ENCODE data around the gene ATP6V1G3.
A peak's percentile ranks its signal among the peaks of the same experiment; 100 is the strongest.

ATP6V1G3 gene

DNA sequence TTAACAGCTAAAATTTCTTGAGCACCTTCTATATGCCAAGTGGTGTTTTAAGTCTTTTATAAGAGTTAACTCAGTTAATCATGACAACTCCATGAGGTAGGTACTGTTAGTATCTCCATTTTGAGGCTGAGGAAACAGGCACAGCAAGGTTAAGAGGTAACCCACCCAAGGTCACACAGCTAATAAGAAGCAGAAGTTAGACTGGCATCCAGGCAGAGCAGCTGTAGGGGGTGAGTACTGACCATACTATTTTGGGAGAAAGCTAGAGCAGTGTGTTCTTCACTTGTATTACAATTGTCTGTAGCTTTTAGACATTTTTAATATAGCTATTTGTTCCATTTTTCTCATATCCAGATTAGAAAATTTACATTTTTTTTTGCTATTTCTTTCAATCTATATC lies 4.8 kb downstream of the ATP6V1G3 start:
- no peak for TF ChIP-seq EZH2phosphoT487 (IDR thresholded peaks at IDR 0.05; ENCODE audit: borderline replicate concordance)
- TF ChIP-seq, protein P1, sequence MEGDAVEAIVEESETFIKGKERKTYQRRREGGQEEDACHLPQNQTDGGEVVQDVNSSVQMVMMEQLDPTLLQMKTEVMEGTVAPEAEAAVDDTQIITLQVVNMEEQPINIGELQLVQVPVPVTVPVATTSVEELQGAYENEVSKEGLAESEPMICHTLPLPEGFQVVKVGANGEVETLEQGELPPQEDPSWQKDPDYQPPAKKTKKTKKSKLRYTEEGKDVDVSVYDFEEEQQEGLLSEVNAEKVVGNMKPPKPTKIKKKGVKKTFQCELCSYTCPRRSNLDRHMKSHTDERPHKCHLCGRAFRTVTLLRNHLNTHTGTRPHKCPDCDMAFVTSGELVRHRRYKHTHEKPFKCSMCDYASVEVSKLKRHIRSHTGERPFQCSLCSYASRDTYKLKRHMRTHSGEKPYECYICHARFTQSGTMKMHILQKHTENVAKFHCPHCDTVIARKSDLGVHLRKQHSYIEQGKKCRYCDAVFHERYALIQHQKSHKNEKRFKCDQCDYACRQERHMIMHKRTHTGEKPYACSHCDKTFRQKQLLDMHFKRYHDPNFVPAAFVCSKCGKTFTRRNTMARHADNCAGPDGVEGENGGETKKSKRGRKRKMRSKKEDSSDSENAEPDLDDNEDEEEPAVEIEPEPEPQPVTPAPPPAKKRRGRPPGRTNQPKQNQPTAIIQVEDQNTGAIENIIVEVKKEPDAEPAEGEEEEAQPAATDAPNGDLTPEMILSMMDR (conservative IDR thresholded peaks at IDR 0.05; ENCODE audit: low read length): no peak
- no peaks in the 10 kb centered on the region for H3K9me2 ChIP-seq (replicated peaks; ENCODE audit: low read depth, low read length)
- no peaks in the 10 kb centered on the region for H3K79me2 ChIP-seq (ENCODE audit: insufficient read depth, low read length)
- H2AFZ ChIP-seq (ENCODE audit: low read length): peak overlapping the region; percentile 9; the same call in 1 of the 2 replicates
- no peaks in the 10 kb centered on the region for H3K9me3 ChIP-seq (ENCODE audit: insufficient read depth, low read depth, low read length)
- H4K20me1 ChIP-seq (ENCODE audit: insufficient read depth, low read length, poor library complexity, severe bottlenecking): no peaks in the 10 kb centered on the region
- peaks cover 54% of the 10 kb centered on the region for H3K4me1 ChIP-seq (ENCODE audit: insufficient read depth, low read length, poor library complexity, severe bottlenecking)
- H3K9ac ChIP-seq (ENCODE audit: low read depth, low read length, poor library complexity, severe bottlenecking): no peak overlapping the region
- no peak overlapping the region for H3K4me3 ChIP-seq (ENCODE audit: low read length, poor library complexity, severe bottlenecking)
- no peaks in the 10 kb centered on the region for H3K27me3 ChIP-seq (ENCODE audit: insufficient read depth, low read length, poor library complexity, severe bottlenecking)
- no peaks in the 10 kb centered on the region for H3F3A ChIP-seq (ENCODE audit: low read depth)
- H3K4me2 ChIP-seq (ENCODE audit: low read depth, low read length, poor library complexity, severe bottlenecking): peak overlapping the region; percentile 75
- H3K36me3 ChIP-seq (ENCODE audit: insufficient read depth, low read length): no peaks in the 10 kb centered on the region

DNA sequence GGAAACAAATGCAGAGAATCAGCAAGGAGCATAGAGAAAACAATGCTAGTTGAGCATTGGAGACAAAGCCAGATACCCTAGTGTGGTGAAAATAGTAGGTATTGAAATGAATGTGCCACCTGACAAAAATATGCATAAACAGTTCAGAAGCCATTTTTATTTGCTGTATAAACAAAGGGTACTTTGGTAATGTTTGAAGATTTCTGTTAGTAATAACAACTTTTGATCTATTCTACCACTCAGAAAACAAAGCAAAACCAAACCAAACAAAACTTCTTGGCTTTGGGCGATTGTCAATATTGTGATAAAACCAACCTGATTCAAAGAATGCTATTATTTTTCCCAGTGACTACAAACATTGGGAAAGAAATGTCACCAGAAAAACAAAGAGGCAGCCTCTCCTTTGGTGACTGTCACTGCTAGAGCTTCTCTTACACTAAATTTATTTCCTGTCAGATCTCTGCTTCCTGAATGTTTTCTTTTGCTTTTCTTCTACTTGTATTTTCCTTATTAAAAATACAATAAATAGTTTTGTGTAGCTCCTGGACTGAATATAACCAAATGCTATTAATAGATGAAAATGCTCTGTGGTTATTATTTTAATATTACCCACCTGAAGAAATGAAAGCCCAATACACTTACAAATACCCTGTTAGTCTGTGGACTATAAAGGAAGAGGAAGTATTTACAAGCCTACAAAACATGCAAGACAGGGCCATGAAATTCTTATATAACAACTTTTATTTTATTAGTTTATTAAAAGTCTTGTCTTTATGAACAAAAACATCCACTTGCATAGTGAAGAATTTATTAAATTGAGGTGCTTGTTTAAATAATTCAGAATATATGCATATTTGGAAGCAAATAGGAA lies 5.7 kb downstream of the ATP6V1G3 start:
- Histone ChIP-seq H4K20me1 (ENCODE audit: insufficient read depth, low read length, poor library complexity, severe bottlenecking) (no peaks in the 10 kb centered on the region), H3K4me1 (ENCODE audit: insufficient read depth, low read length, poor library complexity, severe bottlenecking) (peaks cover 62% of the 10 kb centered on the region), H3K9me2 (replicated peaks; ENCODE audit: low read depth, low read length) (no peaks in the 10 kb centered on the region), H3K4me2 (ENCODE audit: low read depth, low read length, poor library complexity, severe bottlenecking) (peak overlapping the region; percentile 75), H3F3A (ENCODE audit: low read depth) (peaks cover 3% of the 10 kb centered on the region; the same call in 1 of the 2 replicates), H3K9ac (ENCODE audit: low read depth, low read length, poor library complexity, severe bottlenecking) (peak overlapping the region; percentile 63), H3K9me3 (ENCODE audit: insufficient read depth, low read depth, low read length) (no peaks in the 10 kb centered on the region), H3K27me3 (ENCODE audit: insufficient read depth, low read length, poor library complexity, severe bottlenecking) (no peaks in the 10 kb centered on the region), H3K79me2 (ENCODE audit: insufficient read depth, low read length) (no peaks in the 10 kb centered on the region), H2AFZ (ENCODE audit: low read length) (peak overlapping the region; percentile 71), H3K4me3 (ENCODE audit: low read length, poor library complexity, severe bottlenecking) (peak overlapping the region; percentile 66), H3K36me3 (ENCODE audit: insufficient read depth, low read length) (no peaks in the 10 kb centered on the region)
- TF ChIP-seq, protein P1 (conservative IDR thresholded peaks at IDR 0.05; ENCODE audit: low read length): no peak
- no peak for TF ChIP-seq EZH2phosphoT487 (IDR thresholded peaks at IDR 0.05; ENCODE audit: borderline replicate concordance)

- Histone ChIP-seq H3K4me1 (ENCODE audit: insufficient read depth, low read length, poor library complexity, severe bottlenecking) (peaks cover 58% of the 10 kb centered on the region), H3F3A (ENCODE audit: low read depth) (peaks cover 6% of the 10 kb centered on the region; the same call in 1 of the 2 replicates), H3K36me3 (ENCODE audit: insufficient read depth, low read length) (no peaks in the 10 kb centered on the region), H3K79me2 (ENCODE audit: insufficient read depth, low read length) (no peaks in the 10 kb centered on the region), H3K9ac (ENCODE audit: low read depth, low read length, poor library complexity, severe bottlenecking) (no peak overlapping the region), H3K27me3 (ENCODE audit: insufficient read depth, low read length, poor library complexity, severe bottlenecking) (no peaks in the 10 kb centered on the region), H2AFZ (ENCODE audit: low read length) (0 out of 2 replicates have a peak overlapping the region, but pooled peaks have one; percentile 35), H4K20me1 (ENCODE audit: insufficient read depth, low read length, poor library complexity, severe bottlenecking) (no peaks in the 10 kb centered on the region), H3K9me3 (ENCODE audit: insufficient read depth, low read depth, low read length) (no peaks in the 10 kb centered on the region), H3K4me3 (ENCODE audit: low read length, poor library complexity, severe bottlenecking) (no peak overlapping the region), H3K4me2 (ENCODE audit: low read depth, low read length, poor library complexity, severe bottlenecking) (no peak overlapping the region), H3K9me2 (replicated peaks; ENCODE audit: low read depth, low read length) (no peaks in the 10 kb centered on the region)
- TF ChIP-seq, protein P1 (conservative IDR thresholded peaks at IDR 0.05; ENCODE audit: low read length): no peak
- no peak for TF ChIP-seq EZH2phosphoT487 (IDR thresholded peaks at IDR 0.05; ENCODE audit: borderline replicate concordance)
Observed at GRCh38 chr1:198531891-198532290, 8.6 kb downstream of the ATP6V1G3 start.
